GM23248 (cell line): ENCODE results near the gene ANOS1.

Experiments used
- EZH2 ChIP-seq: fragments of 200-600 bp; sonication (generic); IDR thresholded peaks from 2 replicates; pipeline ENCODE4 v1.6.1; 2018; ENCODE audit warnings: antibody characterized with exemption, mild to moderate bottlenecking; ENCODE audit not compliant: insufficient read depth, poor library complexity, severe bottlenecking
- EZH2phosphoT487 ChIP-seq: fragments of 200-600 bp; sonication (generic); IDR thresholded peaks from 2 replicates; pipeline ENCODE4 v1.6.1; 2018; ENCODE audit warnings: antibody characterized with exemption, moderate library complexity, mild to moderate bottlenecking, low read depth; ENCODE audit not compliant: insufficient read depth

- TF ChIP-seq EZH2phosphoT487 = no peak
- TF ChIP-seq EZH2 = no peak
These were observed 5.9 kb upstream of the ANOS1 start for GRCh38 chrX:8737883-8738282.
